Measurements from ENCODE around the gene TAS2R30.

TAS2R30 gene

DNA sequence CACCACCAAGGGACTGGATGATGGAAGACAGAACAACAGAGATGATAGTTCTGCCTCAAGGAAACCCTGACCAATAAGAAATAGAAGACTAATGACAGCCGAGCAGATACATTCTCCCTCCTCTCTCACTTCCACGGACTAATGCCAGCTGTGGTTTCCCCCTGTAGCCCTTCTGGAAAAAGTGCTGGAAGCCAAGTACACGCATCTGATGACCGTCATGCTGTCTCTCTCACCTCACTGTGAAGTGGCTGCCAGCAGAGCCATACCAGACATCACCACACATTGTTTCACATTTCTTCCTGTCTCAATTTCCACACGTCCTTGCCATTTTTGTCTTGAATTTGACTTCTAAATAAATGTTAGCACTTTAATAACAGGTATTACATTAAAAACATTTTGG is 45.2 kb downstream of the TAS2R30 start:
- Histone ChIP-seq H3K36me3 (ENCODE audit: control insufficient read depth, insufficient read depth, low read length) (no peaks in the 10 kb centered on the region), H3K27me3 (replicated peaks; ENCODE audit: control insufficient read depth, insufficient read depth, low read length, poor library complexity, severe bottlenecking) (no peaks in the 10 kb centered on the region), H3K9me3 (ENCODE audit: control insufficient read depth, low read length) (no peaks in the 10 kb centered on the region), H3K27ac (ENCODE audit: insufficient read depth, low read length, poor library complexity, severe bottlenecking) (no peak overlapping the region), H3K4me3 (ENCODE audit: insufficient read depth, low read depth, low read length, poor library complexity, severe bottlenecking) (no peak overlapping the region), H3K4me1 (ENCODE audit: control insufficient read depth, insufficient read depth, low read length, poor library complexity, severe bottlenecking) (no peaks in the 10 kb centered on the region)
- no peak for DNase-seq

DNA sequence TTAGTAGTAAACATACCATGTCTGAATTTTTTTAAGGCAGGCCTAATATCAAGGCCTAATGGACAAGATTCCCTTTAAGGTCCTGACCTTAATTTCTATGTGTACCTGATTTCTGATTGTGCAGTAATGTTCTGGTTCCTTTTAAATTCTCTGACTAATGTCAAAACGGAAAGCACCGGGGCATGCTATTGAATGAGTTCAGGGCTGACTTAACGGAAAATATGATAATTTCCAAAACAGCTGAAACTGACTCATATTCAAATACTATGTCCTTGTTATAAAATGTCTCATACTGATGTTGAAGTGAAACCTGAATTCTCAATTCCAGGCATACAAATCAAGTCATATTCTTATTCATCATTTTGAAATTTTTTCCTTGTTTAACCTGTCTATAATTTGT is 49.0 kb downstream of the TAS2R30 start:
- Histone ChIP-seq H3K27me3 (replicated peaks; ENCODE audit: control insufficient read depth, insufficient read depth, low read length, poor library complexity, severe bottlenecking) (no peaks in the 10 kb centered on the region), H3K36me3 (ENCODE audit: control insufficient read depth, insufficient read depth, low read length) (no peaks in the 10 kb centered on the region), H3K27ac (ENCODE audit: insufficient read depth, low read length, poor library complexity, severe bottlenecking) (no peak overlapping the region), H3K4me3 (ENCODE audit: insufficient read depth, low read depth, low read length, poor library complexity, severe bottlenecking) (no peak overlapping the region), H3K4me1 (ENCODE audit: control insufficient read depth, insufficient read depth, low read length, poor library complexity, severe bottlenecking) (no peaks in the 10 kb centered on the region), H3K9me3 (ENCODE audit: control insufficient read depth, low read length) (no peaks in the 10 kb centered on the region)
- no peak for DNase-seq
